SK-N-SH treated with all-trans-retinoic acid at 6 μM for 48 hours (cell line): Measurements from ENCODE around the gene CCDC117.

Source experiments
- ATAC-seq: fragments of 200-7000 bp; cut with Tn5 transposase; 3 replicates; pipeline ENCODE4 v1.9.1; 2020; ENCODE audit warnings: mild to moderate bottlenecking, moderate library complexity
- ARNTL ChIP-seq: fragments of 450-650 bp; formaldehyde crosslinking; IDR thresholded peaks from 2 replicates; pipeline ENCODE4 v1.5.0; 2020; ENCODE audit warnings: low read depth, mild to moderate bottlenecking, moderate library complexity, borderline replicate concordance
- BACH2 ChIP-seq: fragments of 250-450 bp; sonication (Bioruptor Pico); IDR thresholded peaks from 2 replicates; pipeline ENCODE4 v1.9.0; 2021; ENCODE audit warnings: mild to moderate bottlenecking, borderline replicate concordance
- CREB5 ChIP-seq: fragments of 250-450 bp; sonication (Bioruptor Pico); IDR thresholded peaks from 2 replicates; pipeline ENCODE4 v1.5.1; 2020; ENCODE audit warnings: low read depth, mild to moderate bottlenecking, moderate library complexity
- CSDC2 ChIP-seq: fragments of 250-450 bp; sonication (Bioruptor Pico); IDR thresholded peaks from 2 replicates; pipeline ENCODE4 v1.5.0; 2020; ENCODE audit warnings: mild to moderate bottlenecking, moderate library complexity
- ESRRG ChIP-seq: fragments of 250-450 bp; sonication (Bioruptor Pico); IDR thresholded peaks from 2 replicates; pipeline ENCODE4 v1.6.1; 2021; ENCODE audit warnings: mild to moderate bottlenecking
- GLIS3 ChIP-seq: fragments of 250-450 bp; sonication (Bioruptor Pico); IDR thresholded peaks from 2 replicates; pipeline ENCODE4 v1.5.0; 2020; ENCODE audit warnings: mild to moderate bottlenecking, moderate library complexity
- ISL1 ChIP-seq: fragments of 250-450 bp; sonication (Bioruptor Pico); IDR thresholded peaks from 2 replicates; pipeline ENCODE4 v2.1.2; 2022; ENCODE audit warnings: mild to moderate bottlenecking, moderate library complexity
- OSR1 ChIP-seq: fragments of 250-450 bp; sonication (Bioruptor Pico); IDR thresholded peaks from 2 replicates; pipeline ENCODE4 v1.8.0; 2022; ENCODE audit warnings: moderate library complexity, mild to moderate bottlenecking, inconsistent platforms
- PATZ1 ChIP-seq: fragments of 250-450 bp; sonication (Bioruptor Pico); IDR thresholded peaks from 2 replicates; pipeline ENCODE4 v1.8.0; 2020; ENCODE audit warnings: mild to moderate bottlenecking, moderate library complexity, borderline replicate concordance
- POU6F1 ChIP-seq: fragments of 250-450 bp; sonication (Bioruptor Pico); IDR thresholded peaks from 2 replicates; pipeline ENCODE4 v1.8.0; 2021; ENCODE audit warnings: low read depth, mild to moderate bottlenecking, moderate library complexity, borderline replicate concordance
- PPARA ChIP-seq: fragments of 250-450 bp; sonication (Bioruptor Pico); IDR thresholded peaks from 2 replicates; pipeline ENCODE4 v1.5.0; 2020; ENCODE audit warnings: mild to moderate bottlenecking, borderline replicate concordance
- RARB ChIP-seq: fragments of 250-450 bp; sonication (Bioruptor Pico); IDR thresholded peaks from 2 replicates; pipeline ENCODE4 v1.8.0; 2021; ENCODE audit warnings: mild to moderate bottlenecking, moderate library complexity
- TCF4 ChIP-seq: fragments of 250-450 bp; sonication (Bioruptor Pico); IDR thresholded peaks from 2 replicates; pipeline ENCODE4 v1.8.0; 2021; ENCODE audit warnings: mild to moderate bottlenecking, moderate library complexity, borderline replicate concordance
- TOX ChIP-seq: fragments of 250-450 bp; sonication (Bioruptor Pico); IDR thresholded peaks from 2 replicates; pipeline ENCODE4 v1.8.0; 2021; ENCODE audit warnings: mild to moderate bottlenecking, moderate library complexity, borderline replicate concordance
- TSHZ2 ChIP-seq: fragments of 250-450 bp; sonication (Bioruptor Pico); IDR thresholded peaks from 2 replicates; pipeline ENCODE4 v1.5.0; 2020; ENCODE audit warnings: mild to moderate bottlenecking, moderate library complexity
- ZC3H10 ChIP-seq: fragments of 250-450 bp; sonication (Bioruptor Pico); IDR thresholded peaks from 2 replicates; pipeline ENCODE4 v1.5.1; 2021; ENCODE audit warnings: mild to moderate bottlenecking, moderate library complexity
- ZFP3 ChIP-seq: fragments of 250-450 bp; sonication (Bioruptor Pico); IDR thresholded peaks from 2 replicates; pipeline ENCODE4 v1.5.0; 2020; ENCODE audit warnings: mild to moderate bottlenecking, moderate library complexity
- ZFP30 ChIP-seq: fragments of 450-650 bp; formaldehyde crosslinking; IDR thresholded peaks from 2 replicates; pipeline ENCODE4 v1.5.0; 2022; ENCODE audit warnings: mild to moderate bottlenecking, moderate library complexity
- ZNF8 ChIP-seq: fragments of 450-650 bp; formaldehyde crosslinking; IDR thresholded peaks from 2 replicates; pipeline ENCODE4 v1.5.0; 2020; ENCODE audit warnings: mild to moderate bottlenecking, moderate library complexity

The CCDC117 gene

GRCh38 chr22:28793976-28794584, 21.6 kb downstream of the CCDC117 start (continued):
- TF ChIP-seq POU6F1 (CRISPR knock-in tag) (no peak), ZFP30 (CRISPR knock-in tag) (no peak), BACH2 (CRISPR knock-in tag) (no peak)
- TF ChIP-seq, all 23 proteins: peak for 0

- TF ChIP-seq GLIS3 (CRISPR knock-in tag) (no peak), PPARA (CRISPR knock-in tag) (no peak)
- ATAC-seq, result no peak
Observed at GRCh38 chr22:28795071-28795693, 22.7 kb downstream of the CCDC117 start.

GRCh38 chr22:28795932-28796856, 23.7 kb downstream of the CCDC117 start:
- no peak for ATAC-seq
- TF ChIP-seq TOX (CRISPR knock-in tag) (no peak), TCF4 (CRISPR knock-in tag) (no peak), TSHZ2 (CRISPR knock-in tag) (no peak), ZNF8 (CRISPR knock-in tag) (no peak), CSDC2 (CRISPR knock-in tag) (no peak), POU6F1 (CRISPR knock-in tag) (no peak), ISL1 (CRISPR knock-in tag) (no peak), PATZ1 (CRISPR knock-in tag) (no peak), ZFP3 (CRISPR knock-in tag) (no peak), ESRRG (CRISPR knock-in tag) (no peak), CREB5 (CRISPR knock-in tag) (no peak), OSR1 (no peak), ZC3H10 (CRISPR knock-in tag) (no peak), RARB (CRISPR knock-in tag) (no peak), ARNTL (CRISPR knock-in tag) (no peak)
- TF ChIP-seq, all 23 proteins: peak for 0
